Prostate gland (tissue), 2 donors: Measurements from ENCODE around the gene RNU4-1.
A peak's percentile ranks its signal among the peaks of the same experiment; 100 is the strongest.

Experiments
- POLR2A ChIP-seq: fragments of 450-650 bp; IDR thresholded peaks from one replicate; pipeline ENCODE4 v1.6.1; 2016; ENCODE audit warnings: antibody characterized with exemption, mild to moderate bottlenecking
- POLR2AphosphoS5 ChIP-seq: sonication (generic); formaldehyde crosslinking; IDR thresholded peaks from one replicate; pipeline ENCODE4 v1.6.1; 2017; ENCODE audit warnings: antibody characterized with exemption
- TF ChIP-seq, protein P1 (sequence below), 4 experiments: fragments of 200-600 bp in 2 of 4; fragments of 450-650 bp in 2 of 4; sonication (generic) in 2 of 4; IDR thresholded peaks; 1 replicate in 3 of 4; 2 replicates in 1 of 4; pipeline ENCODE4 v1.5.1; 2016 to 2019; ENCODE audit warnings: antibody characterized with exemption in 4 of 4, mild to moderate bottlenecking in 2 of 4, moderate library complexity in 2 of 4

DNA sequence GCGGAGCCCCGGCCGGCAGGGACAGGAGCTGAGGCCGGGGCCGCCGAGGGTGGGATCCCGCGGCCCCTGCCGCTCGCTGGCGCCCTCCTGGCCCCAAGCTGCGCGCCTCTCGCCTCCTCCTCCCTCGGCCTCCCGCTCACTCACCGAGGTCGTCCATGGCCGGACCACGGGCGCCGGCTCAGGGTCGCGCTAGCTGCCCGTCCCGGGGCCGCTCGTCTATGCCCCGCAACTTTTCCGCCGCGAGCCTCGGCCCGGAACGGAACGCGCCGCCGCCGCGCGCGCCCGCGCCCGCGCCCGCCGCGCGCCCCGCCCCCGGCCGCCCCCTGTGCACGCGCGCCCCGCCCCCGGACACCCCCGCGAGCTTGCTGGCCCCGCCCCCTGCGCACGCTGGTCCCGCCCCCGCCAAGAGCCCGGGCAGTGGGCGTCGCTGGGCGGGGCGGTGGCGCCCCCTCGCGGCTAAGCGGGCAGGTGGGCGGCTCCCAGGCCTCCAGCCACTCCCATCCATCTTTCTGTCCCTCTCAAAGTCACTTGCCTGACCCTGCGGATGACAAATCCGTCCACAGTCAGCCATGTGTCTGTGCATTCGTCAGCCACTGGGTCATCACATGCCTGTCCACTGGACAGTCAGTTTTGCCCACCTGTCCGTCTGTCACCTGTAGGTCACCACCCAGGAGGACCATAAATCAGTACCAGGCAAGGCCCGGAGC is 27.4 kb downstream of the RNU4-1 start, which contains the start of gene PXN:
- TF ChIP-seq POLR2AphosphoS5 (peak; percentile 20), POLR2A (peak; percentile 82)
- TF ChIP-seq, protein P1, sequence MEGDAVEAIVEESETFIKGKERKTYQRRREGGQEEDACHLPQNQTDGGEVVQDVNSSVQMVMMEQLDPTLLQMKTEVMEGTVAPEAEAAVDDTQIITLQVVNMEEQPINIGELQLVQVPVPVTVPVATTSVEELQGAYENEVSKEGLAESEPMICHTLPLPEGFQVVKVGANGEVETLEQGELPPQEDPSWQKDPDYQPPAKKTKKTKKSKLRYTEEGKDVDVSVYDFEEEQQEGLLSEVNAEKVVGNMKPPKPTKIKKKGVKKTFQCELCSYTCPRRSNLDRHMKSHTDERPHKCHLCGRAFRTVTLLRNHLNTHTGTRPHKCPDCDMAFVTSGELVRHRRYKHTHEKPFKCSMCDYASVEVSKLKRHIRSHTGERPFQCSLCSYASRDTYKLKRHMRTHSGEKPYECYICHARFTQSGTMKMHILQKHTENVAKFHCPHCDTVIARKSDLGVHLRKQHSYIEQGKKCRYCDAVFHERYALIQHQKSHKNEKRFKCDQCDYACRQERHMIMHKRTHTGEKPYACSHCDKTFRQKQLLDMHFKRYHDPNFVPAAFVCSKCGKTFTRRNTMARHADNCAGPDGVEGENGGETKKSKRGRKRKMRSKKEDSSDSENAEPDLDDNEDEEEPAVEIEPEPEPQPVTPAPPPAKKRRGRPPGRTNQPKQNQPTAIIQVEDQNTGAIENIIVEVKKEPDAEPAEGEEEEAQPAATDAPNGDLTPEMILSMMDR (IDR thresholded peaks at IDR 0.05): peak; percentile 88 to 95 (median 91)
